HepG2 (cell line): ENCODE data around the gene SNF8. TPM values are rescaled to one million over a fixed set of nuclear protein-coding genes. Genes with fewer than 3 reads are reported as not detected.

ENCODE experiments used
- BRCA1 ChIP-seq: sonication (generic); formaldehyde crosslinking; IDR thresholded peaks from 2 replicates; pipeline ENCODE4 v1.4.0; 2020; ENCODE audit warnings: missing genetic modification reagents
- DDIT3 ChIP-seq: sonication (generic); formaldehyde crosslinking; IDR thresholded peaks from 2 replicates; pipeline ENCODE4 v1.4.0; 2020; ENCODE audit warnings: mild to moderate bottlenecking, missing genetic modification reagents
- GATAD2A ChIP-seq: IDR thresholded peaks from 2 replicates; pipeline ENCODE4 v1.6.1; 2016
- HOXA3 ChIP-seq: sonication (generic); formaldehyde crosslinking; IDR thresholded peaks from 2 replicates; pipeline ENCODE4 v1.5.0; 2020; ENCODE audit warnings: missing genetic modification reagents
- MEIS2 ChIP-seq: sonication (generic); formaldehyde crosslinking; IDR thresholded peaks from 2 replicates; pipeline ENCODE4 v1.9.0; 2021; ENCODE audit warnings: mild to moderate bottlenecking, missing genetic modification reagents
- NCOA2 ChIP-seq: sonication (generic); formaldehyde crosslinking; IDR thresholded peaks from 2 replicates; pipeline ENCODE4 v1.8.0; 2022; ENCODE audit warnings: inconsistent platforms
- RARA ChIP-seq: IDR thresholded peaks from 2 replicates; pipeline ENCODE4 v1.6.1; 2016; ENCODE audit warnings: missing genetic modification reagents, missing compliant biosample characterization
- SALL2 ChIP-seq: sonication (generic); formaldehyde crosslinking; IDR thresholded peaks from 2 replicates; pipeline ENCODE4 v1.8.1; 2023; ENCODE audit warnings: mild to moderate bottlenecking, missing genetic modification reagents, inconsistent platforms
- SIX4 ChIP-seq: sonication (generic); formaldehyde crosslinking; IDR thresholded peaks from 2 replicates; pipeline ENCODE4 v1.4.0; 2020; ENCODE audit warnings: missing genetic modification reagents
- TEAD3 ChIP-seq: optimal IDR thresholded peaks from 2 replicates; pipeline ENCODE3; 2016; ENCODE audit warnings: borderline replicate concordance
- TRIM22 ChIP-seq: fragments of 450-650 bp; IDR thresholded peaks from 2 replicates; pipeline ENCODE4 v1.6.1; 2017
- ZBTB37 ChIP-seq: sonication (generic); formaldehyde crosslinking; IDR thresholded peaks from 2 replicates; pipeline ENCODE4 v1.4.0; 2020; ENCODE audit warnings: mild to moderate bottlenecking, missing genetic modification reagents
- ZFP36L1 ChIP-seq: sonication (generic); formaldehyde crosslinking; IDR thresholded peaks from 2 replicates; pipeline ENCODE4 v1.8.0; 2022; ENCODE audit warnings: mild to moderate bottlenecking, missing genetic modification reagents, moderate library complexity
- ZNF282 ChIP-seq: fragments of 450-650 bp; IDR thresholded peaks from 2 replicates; pipeline ENCODE4 v1.6.1; 2018; ENCODE audit not compliant: partially characterized antibody
- ZNF407 ChIP-seq: sonication (generic); formaldehyde crosslinking; IDR thresholded peaks from one replicate; pipeline ENCODE4 v1.5.1; 2020; ENCODE audit warnings: mild to moderate bottlenecking, missing genetic modification reagents; ENCODE audit errors: not compliant biosample characterization
- ZNF615 ChIP-seq: sonication (generic); formaldehyde crosslinking; IDR thresholded peaks from 2 replicates; pipeline ENCODE4 v1.5.0; 2020; ENCODE audit warnings: mild to moderate bottlenecking, missing genetic modification reagents, borderline replicate concordance
- ZNF652 ChIP-seq: IDR thresholded peaks from 2 replicates; pipeline ENCODE4 v1.6.1; 2016; ENCODE audit warnings: low read depth, borderline replicate concordance
- ZNF770 ChIP-seq: sonication (generic); formaldehyde crosslinking; IDR thresholded peaks from 2 replicates; pipeline ENCODE4 v1.5.0; 2020; ENCODE audit warnings: mild to moderate bottlenecking, missing genetic modification reagents
- polyA plus RNA-seq, 8 experiments: library from polyadenylated mRNA; depleted of rRNA in 3 of 8; stranded (reverse) in 7 of 8; unstranded in 1 of 8; fragments of >200 nt; fragmentation: Illumina TruSeq in 4 of 8; extraction: Trizol in 4 of 8; gene quantifications; 2 replicates each; pipeline versions ENCODE4 v1.2.1 to v1.2.3, GENCODE V29; 2011 to 2016; ENCODE audit warnings: low read depth in 4 of 8, missing spikeins in 1 of 8, mixed read lengths in 1 of 8; ENCODE audit not compliant: insufficient read depth in 1 of 8
- total RNA-seq, 5 experiments: library from RNA; depleted of rRNA; stranded (reverse); fragments of >200 nt; fragmentation: Illumina TruSeq; extraction: Trizol; gene quantifications; 2 replicates each; pipeline ENCODE4 v1.2.3, GENCODE V29; 2016; ENCODE audit warnings: low read depth in 1 of 5

Gene SNF8
- total and polyA plus RNA-seq, 2 of the 13 experiments (the other 11 are each of a cell fraction or from before 2014, with no cell fraction given): 114 to 153 TPM

- TF ChIP-seq DDIT3 (CRISPR knock-in tag) (no peak), MEIS2 (CRISPR knock-in tag) (0 out of 2 replicates have a peak, but pooled peaks have one; percentile 28), ZNF770 (CRISPR knock-in tag) (peak; percentile 42; the same call in 1 of the 2 replicates), NCOA2 (0 out of 2 replicates have a peak, but pooled peaks have one; percentile 23), ZNF282 (no peak), TEAD3 (CRISPR knock-in tag) (peak; percentile 28), GATAD2A (peak; percentile 75), SIX4 (CRISPR knock-in tag) (no peak), BRCA1 (CRISPR knock-in tag) (peak; percentile 61; the same call in 1 of the 2 replicates), ZFP36L1 (CRISPR knock-in tag) (peak; percentile 68; the same call in 1 of the 2 replicates), RARA (CRISPR knock-in tag) (0 out of 2 replicates have a peak, but pooled peaks have one; percentile 8), ZNF652 (CRISPR knock-in tag) (peak; percentile 31; the same call in 1 of the 2 replicates), ZBTB37 (CRISPR knock-in tag) (no peak), TRIM22 (no peak), ZNF615 (CRISPR knock-in tag) (0 out of 2 replicates have a peak, but pooled peaks have one; percentile 37), HOXA3 (CRISPR knock-in tag) (peak; percentile 35; the same call in 1 of the 2 replicates), ZNF407 (CRISPR knock-in tag) (peak; percentile 55), SALL2 (peak; percentile 38; the same call in 1 of the 2 replicates)
These were observed 9.7 kb upstream of the SNF8 start (continued) for GRCh38 chr17:48954300-48954755.
